ENCODE results near the gene CTDSPL. TPM values are rescaled to one million over a fixed set of nuclear protein-coding genes. Genes with fewer than 3 reads are reported as not detected.
"Not testable (repeated sequence)": the region's sequence is repeated elsewhere in the genome, so short reads cannot be mapped to it uniquely, and the experiment has no call there.

The CTDSPL gene, protein sequence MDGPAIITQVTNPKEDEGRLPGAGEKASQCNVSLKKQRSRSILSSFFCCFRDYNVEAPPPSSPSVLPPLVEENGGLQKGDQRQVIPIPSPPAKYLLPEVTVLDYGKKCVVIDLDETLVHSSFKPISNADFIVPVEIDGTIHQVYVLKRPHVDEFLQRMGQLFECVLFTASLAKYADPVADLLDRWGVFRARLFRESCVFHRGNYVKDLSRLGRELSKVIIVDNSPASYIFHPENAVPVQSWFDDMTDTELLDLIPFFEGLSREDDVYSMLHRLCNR
- total RNA-seq = 1 to 10 TPM; 1.5 to 5.6 (median 1.7) TPM
- polyA plus RNA-seq = under 1 TPM; 0.15 to 0.58 TPM
- total RNA-seq = 2.3 reads per million, percentile 11 among the genes with 10 or more reads in this experiment

- H3K4me1 ChIP-seq (ENCODE audit: control insufficient read depth in 2 of 2, insufficient read depth in 2 of 2, low read length in 2 of 2) = peaks cover 0 to 14% of the 10 kb centered on the region in 2 donors
- peaks cover 0 to 5% (median 0%) of the 10 kb centered on the region in 3 experiments for H3K36me3 ChIP-seq (ENCODE audit: control insufficient read depth in 2 of 3, insufficient read depth in 3 of 3, low read length in 3 of 3)
- Mint-ChIP-seq H3K27ac (peak within 1 kb of the TSS; percentile 64 to 93 (median 80)), H3K36me3 (peaks cover 0 to 2% (median 0%) of the 10 kb centered on the region in 5 donors), H3K4me3 (peak within 1 kb of the TSS; percentile 85 to 98 (median 90)), H3K4me1 (peaks cover 12 to 36% (median 24%) of the 10 kb centered on the region in 7 donors), H3K27me3 (peaks cover 0 to 45% (median 0%) of the 10 kb centered on the region in 5 donors), H3K9me3 (no peaks in the 10 kb centered on the region)
- H3K27me3 ChIP-seq (ENCODE audit: control insufficient read depth in 2 of 2, insufficient read depth in 2 of 2, low read length in 2 of 2) = no peaks in the 10 kb centered on the region
- peak within 1 kb of the TSS; percentile 76 for H3K4me3 ChIP-seq (ENCODE audit: low read length)
- intact Hi-C loops (cut with micrococcal nuclease) = no loop called here
- peak within 1 kb of the TSS; percentile 58 for H3K27ac ChIP-seq (ENCODE audit: low read depth, low read length)
- ATAC-seq = no peak
- peak in 6 of 9 donors; percentile 18 to 45 (median 22) for DNase-seq
- POLR2A ChIA-PET = no interaction called here
- no peaks in the 10 kb centered on the region for H3K9me3 ChIP-seq (ENCODE audit: control insufficient read depth in 2 of 3, low read length in 3 of 3)
- CTCF ChIA-PET = no interaction called here
Observed at GRCh38 chr3:37861620-37862041, at the start of gene CTDSPL. Gene CTDSPL (plus strand): TSS chr3:37861880. CDS start chr3:37862200, 320 bp downstream.

GRCh38 chr3:37812499-37812896, 49.2 kb upstream of the CTDSPL start:
- no peaks in the 10 kb centered on the region for H3K36me3 ChIP-seq (ENCODE audit: control insufficient read depth in 2 of 3, insufficient read depth in 3 of 3, low read length in 3 of 3)
- no peaks in the 10 kb centered on the region for H3K9me3 Mint-ChIP-seq

DNA sequence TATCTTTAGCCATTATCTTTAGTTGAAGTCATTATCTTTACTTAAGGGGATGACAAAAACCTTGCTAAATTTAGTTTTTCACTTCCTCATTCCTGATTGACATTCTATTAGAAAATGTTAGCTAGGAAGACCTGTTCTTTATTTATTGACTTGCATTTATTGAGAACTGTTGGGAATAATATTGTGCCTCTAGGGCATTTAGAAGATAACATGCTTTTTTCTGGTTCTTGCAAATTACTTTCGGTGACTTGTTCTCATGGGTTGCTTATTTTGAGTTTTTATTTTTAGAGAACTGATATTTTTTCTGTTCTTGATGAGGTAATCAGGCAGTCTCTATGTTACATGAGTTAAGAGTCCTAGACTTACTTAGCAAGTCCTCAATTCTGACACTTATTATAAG, 48.3 kb upstream of the CTDSPL start:
- no peak overlapping the region for H3K4me3 ChIP-seq (ENCODE audit: low read length)
- peaks cover 0 to 9% (median 4%) of the 10 kb centered on the region in 5 donors for H3K27me3 Mint-ChIP-seq
- ChIA-PET POLR2A (no interaction called here), CTCF (interaction anchor here (0.8 kb wide), 1 partner anchor 253 kb away, joined by 3 read pairs; no protein-coding TSS in a partner anchor)
- H3K4me1 ChIP-seq (ENCODE audit: control insufficient read depth in 2 of 2, insufficient read depth in 2 of 2, low read length in 2 of 2) = no peaks in the 10 kb centered on the region
- H3K27me3 ChIP-seq (ENCODE audit: control insufficient read depth in 2 of 2, insufficient read depth in 2 of 2, low read length in 2 of 2) = no peaks in the 10 kb centered on the region
- ATAC-seq = no peak
- no peaks in the 10 kb centered on the region for H3K36me3 ChIP-seq (ENCODE audit: control insufficient read depth in 2 of 3, insufficient read depth in 3 of 3, low read length in 3 of 3)
- no peaks in the 10 kb centered on the region for H3K9me3 ChIP-seq (ENCODE audit: control insufficient read depth in 2 of 3, low read length in 3 of 3)
- no peak overlapping the region for H3K27ac Mint-ChIP-seq
- no peaks in the 10 kb centered on the region for H3K4me1 Mint-ChIP-seq
- no peak overlapping the region for H3K27ac ChIP-seq (ENCODE audit: low read depth, low read length)
- intact Hi-C loops (cut with micrococcal nuclease) = no loop called here
- no peaks in the 10 kb centered on the region for H3K9me3 Mint-ChIP-seq
- no peaks in the 10 kb centered on the region for H3K36me3 Mint-ChIP-seq
- H3K4me3 Mint-ChIP-seq = no peak overlapping the region
- DNase-seq = no peak

More at GRCh38 chr3:37812499-37812896, 49.2 kb upstream of the CTDSPL start:
- Histone ChIP-seq H3K9me3 (ENCODE audit: control insufficient read depth in 2 of 3, low read length in 3 of 3) (no peaks in the 10 kb centered on the region), H3K27me3 (ENCODE audit: control insufficient read depth in 2 of 2, insufficient read depth in 2 of 2, low read length in 2 of 2) (no peaks in the 10 kb centered on the region), H3K4me1 (ENCODE audit: control insufficient read depth in 2 of 2, insufficient read depth in 2 of 2, low read length in 2 of 2) (no peaks in the 10 kb centered on the region), H3K4me3 (ENCODE audit: low read length) (no peak overlapping the region), H3K27ac (ENCODE audit: low read depth, low read length) (no peak overlapping the region)
- peaks cover 0 to 3% (median 0%) of the 10 kb centered on the region in 7 donors for H3K4me1 Mint-ChIP-seq
- POLR2A ChIA-PET = no interaction called here
- intact Hi-C loops (cut with micrococcal nuclease) = no loop called here
- H3K27ac Mint-ChIP-seq = no peak overlapping the region
- H3K27me3 Mint-ChIP-seq = peaks cover 0 to 9% (median 4%) of the 10 kb centered on the region in 5 donors
- no peak overlapping the region for H3K4me3 Mint-ChIP-seq
- ATAC-seq (no peak), DNase-seq (no peak)
- CTCF ChIA-PET = no interaction called here
- H3K36me3 Mint-ChIP-seq = no peaks in the 10 kb centered on the region

DNA sequence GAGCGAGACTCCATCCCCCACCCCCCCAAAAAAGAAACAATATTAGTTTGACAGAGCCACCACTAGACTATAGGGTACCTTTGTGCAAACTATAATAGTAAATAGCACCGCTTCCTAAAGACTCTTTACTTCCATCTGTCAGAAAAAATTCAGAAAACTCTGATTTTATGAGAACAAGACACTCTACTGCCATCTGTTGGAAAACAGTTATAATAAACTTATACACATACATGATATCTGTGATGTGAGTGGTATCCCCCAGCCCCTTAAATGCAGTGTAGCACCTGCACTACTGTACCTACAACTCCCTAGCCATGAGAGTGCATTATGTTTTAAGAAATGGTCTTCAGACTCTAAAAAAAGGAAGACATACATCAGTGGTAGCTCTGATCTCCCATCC, 47.1 kb upstream of the CTDSPL start:
- H3K27me3 ChIP-seq (ENCODE audit: control insufficient read depth in 2 of 2, insufficient read depth in 2 of 2, low read length in 2 of 2) = no peaks in the 10 kb centered on the region
- Mint-ChIP-seq H3K36me3 (no peaks in the 10 kb centered on the region), H3K27ac (no peak overlapping the region), H3K27me3 (peaks cover 0 to 9% (median 4%) of the 10 kb centered on the region in 5 donors), H3K4me3 (no peak overlapping the region), H3K9me3 (no peaks in the 10 kb centered on the region), H3K4me1 (no peaks in the 10 kb centered on the region)
- ChIA-PET POLR2A (no interaction called here), CTCF (no interaction called here)
- H3K4me1 ChIP-seq (ENCODE audit: control insufficient read depth in 2 of 2, insufficient read depth in 2 of 2, low read length in 2 of 2) = no peaks in the 10 kb centered on the region
- no peak overlapping the region for H3K27ac ChIP-seq (ENCODE audit: low read depth, low read length)
- intact Hi-C loops (cut with micrococcal nuclease) = no loop called here
- ATAC-seq = no peak
- no peaks in the 10 kb centered on the region for H3K36me3 ChIP-seq (ENCODE audit: control insufficient read depth in 2 of 3, insufficient read depth in 3 of 3, low read length in 3 of 3)
- peak in 2 of 9 donors; percentile 3 to 9 for DNase-seq
- H3K9me3 ChIP-seq (ENCODE audit: control insufficient read depth in 2 of 3, low read length in 3 of 3) = no peaks in the 10 kb centered on the region
- H3K4me3 ChIP-seq (ENCODE audit: low read length) = no peak overlapping the region

DNA sequence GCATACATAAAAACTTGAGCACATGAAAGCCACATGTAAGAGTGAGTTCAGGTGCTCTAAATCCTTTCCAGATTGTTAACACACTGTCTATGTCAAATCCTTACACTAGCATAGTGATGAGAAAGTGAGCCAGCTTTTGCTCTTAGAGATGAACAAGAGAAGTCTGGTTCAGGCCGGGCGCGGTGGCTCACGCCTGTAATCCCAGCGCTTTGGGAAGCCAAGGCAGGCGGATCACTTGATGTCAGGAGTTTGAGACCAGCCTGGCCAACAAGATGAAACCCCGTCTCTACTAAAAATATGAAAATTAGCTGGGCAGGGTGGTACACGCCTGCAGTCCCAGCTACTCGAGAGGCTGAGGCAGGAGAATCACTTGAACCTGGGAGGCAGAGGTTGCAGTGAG, 46.5 kb upstream of the CTDSPL start:
- CTCF ChIA-PET = not testable (repeated sequence)

GRCh38 chr3:37816271-37816670, 45.4 kb upstream of the CTDSPL start:
- no peak overlapping the region for H3K4me3 ChIP-seq (ENCODE audit: low read length)
- Mint-ChIP-seq H3K36me3 (no peaks in the 10 kb centered on the region), H3K27me3 (peaks cover 0 to 9% (median 4%) of the 10 kb centered on the region in 5 donors), H3K27ac (no peak overlapping the region), H3K4me3 (no peak overlapping the region), H3K4me1 (no peaks in the 10 kb centered on the region), H3K9me3 (no peaks in the 10 kb centered on the region)
- ATAC-seq = no peak
- DNase-seq = no peak
- ChIA-PET CTCF (interaction anchor here (0.5 kb wide), 1 partner anchor 12 kb away, joined by 3 read pairs; no protein-coding TSS in a partner anchor), POLR2A (no interaction called here)
- H3K27me3 ChIP-seq (ENCODE audit: control insufficient read depth in 2 of 2, insufficient read depth in 2 of 2, low read length in 2 of 2) = no peaks in the 10 kb centered on the region
- no peaks in the 10 kb centered on the region for H3K4me1 ChIP-seq (ENCODE audit: control insufficient read depth in 2 of 2, insufficient read depth in 2 of 2, low read length in 2 of 2)
- no peaks in the 10 kb centered on the region for H3K9me3 ChIP-seq (ENCODE audit: control insufficient read depth in 2 of 3, low read length in 3 of 3)
- intact Hi-C loops (cut with micrococcal nuclease) = no loop called here
- no peak overlapping the region for H3K27ac ChIP-seq (ENCODE audit: low read depth, low read length)
- no peaks in the 10 kb centered on the region for H3K36me3 ChIP-seq (ENCODE audit: control insufficient read depth in 2 of 3, insufficient read depth in 3 of 3, low read length in 3 of 3)

More for the DNA sequence above, 46.5 kb upstream of the CTDSPL start:
- H3K27ac ChIP-seq (ENCODE audit: low read depth, low read length); H3K36me3 Mint-ChIP-seq; H3K4me3 Mint-ChIP-seq; H3K4me3 ChIP-seq (ENCODE audit: low read length); POLR2A ChIA-PET; H3K9me3 ChIP-seq (ENCODE audit: control insufficient read depth in 2 of 3, low read length in 3 of 3); intact Hi-C loops (cut with micrococcal nuclease); H3K36me3 ChIP-seq (ENCODE audit: control insufficient read depth in 2 of 3, insufficient read depth in 3 of 3, low read length in 3 of 3); H3K27me3 ChIP-seq (ENCODE audit: control insufficient read depth in 2 of 2, insufficient read depth in 2 of 2, low read length in 2 of 2); H3K9me3 Mint-ChIP-seq; DNase-seq; H3K27me3 Mint-ChIP-seq; H3K27ac Mint-ChIP-seq; ATAC-seq; H3K4me1 ChIP-seq (ENCODE audit: control insufficient read depth in 2 of 2, insufficient read depth in 2 of 2, low read length in 2 of 2); H3K4me1 Mint-ChIP-seq: not testable (repeated sequence)

DNA sequence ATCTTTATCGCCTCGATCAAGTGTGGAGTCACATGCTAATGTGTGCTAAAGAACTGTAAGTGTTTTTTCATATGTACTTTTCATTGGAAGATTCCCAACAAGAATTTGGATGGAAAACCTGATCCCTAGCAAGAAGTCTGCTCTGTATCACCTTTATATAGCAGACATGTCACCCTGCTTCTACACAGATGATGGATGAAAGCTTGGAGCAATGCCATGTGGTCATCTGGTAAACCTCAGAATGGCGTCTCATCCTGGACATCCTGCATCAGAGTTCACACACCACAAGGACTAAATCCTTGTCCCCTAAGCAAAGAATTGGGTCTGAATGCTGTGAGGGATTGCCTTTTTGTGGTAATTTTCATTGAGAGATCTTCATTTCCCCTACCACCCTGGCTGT, 42.1 kb upstream of the CTDSPL start:
- no peak overlapping the region for H3K4me3 ChIP-seq (ENCODE audit: low read length)
- Mint-ChIP-seq H3K4me1 (no peaks in the 10 kb centered on the region), H3K4me3 (no peak overlapping the region), H3K27me3 (peaks cover 0 to 4% (median 2%) of the 10 kb centered on the region in 5 donors), H3K9me3 (no peaks in the 10 kb centered on the region), H3K27ac (no peak overlapping the region), H3K36me3 (no peaks in the 10 kb centered on the region)
- H3K36me3 ChIP-seq (ENCODE audit: control insufficient read depth in 2 of 3, insufficient read depth in 3 of 3, low read length in 3 of 3) = no peaks in the 10 kb centered on the region
- no peaks in the 10 kb centered on the region for H3K9me3 ChIP-seq (ENCODE audit: control insufficient read depth in 2 of 3, low read length in 3 of 3)
- no peak overlapping the region for H3K27ac ChIP-seq (ENCODE audit: low read depth, low read length)
- ATAC-seq (no peak), DNase-seq (no peak)
- ChIA-PET POLR2A (no interaction called here), CTCF (no interaction called here)
- no peaks in the 10 kb centered on the region for H3K27me3 ChIP-seq (ENCODE audit: control insufficient read depth in 2 of 2, insufficient read depth in 2 of 2, low read length in 2 of 2)
- intact Hi-C loops (cut with micrococcal nuclease) = no loop called here
- no peaks in the 10 kb centered on the region for H3K4me1 ChIP-seq (ENCODE audit: control insufficient read depth in 2 of 2, insufficient read depth in 2 of 2, low read length in 2 of 2)
